HepG2 (cell line): ENCODE results near the gene NFATC2. TPM values are rescaled to one million over a fixed set of nuclear protein-coding genes. Genes with fewer than 3 reads are reported as not detected.

Experiments used
- ATAC-seq: fragments of 200-7000 bp; cut with Tn5 transposase; 3 replicates; pipeline ENCODE4 v1.9.1; 2020; ENCODE audit warnings: mild to moderate bottlenecking, moderate library complexity
- BruUV-seq: library from RNA; stranded (reverse); fragments of 400-500 nt; replicated peaks from 2 replicates; lab custom pipeline; 2021; lab: Mats Ljungman, UMichigan
- CTCF ChIA-PET: fragments of 300-600 bp; formaldehyde crosslinking; extraction: SDS; loops from one replicate; lab custom pipeline; 2021; ENCODE audit warnings: low total read pairs, inconsistent platforms, low intra/inter-chr PET ratio; lab: Yijun Ruan, JAX
- POLR2A ChIA-PET: fragments of 350-600 bp; sonication (Branson Sonifier 250); formaldehyde crosslinking; loops from one replicate; lab custom pipeline; 2020; ENCODE audit warnings: antibody characterized with exemption, inconsistent platforms; lab: Yijun Ruan, JAX
- DNase-seq: peaks from one replicate; pipeline ENCODE4 v3.0.0-alpha.2; 2015; ENCODE audit warnings: low spot score
- FAIRE-seq: peaks from 3 replicates; lab custom pipeline; 2011; peaks lifted over from hg19 to GRCh38; lab: Jason Lieb, UNC
- H2AFZ ChIP-seq: one replicate; pipeline ENCODE4 v1.6.1; 2011; ENCODE audit warnings: low read length, inconsistent platforms
- H3K27ac ChIP-seq: fragments of 300-600 bp; 3 replicates; pipeline ENCODE4 v1.8.0; 2011; ENCODE audit warnings: mixed run types, mild to moderate bottlenecking, mixed read lengths, low read length, inconsistent platforms; ENCODE audit not compliant: insufficient read depth; ENCODE audit errors: extremely low read length
- H3K27me3 ChIP-seq, 2 experiments: fragments of 200-600 bp in 1 of 2; 2 replicates in 1 of 2; 3 replicates in 1 of 2; pipeline versions ENCODE4 v1.6.0 to v1.8.0; 2011; ENCODE audit warnings: low read length in 2 of 2, mild to moderate bottlenecking in 2 of 2, moderate library complexity in 2 of 2, inconsistent platforms in 1 of 2; ENCODE audit not compliant: insufficient read depth in 2 of 2, control insufficient read depth in 1 of 2
- H3K36me3 ChIP-seq, 2 experiments: fragments of 200-600 bp in 1 of 2; replicated peaks in 1 of 2; 2 replicates in 1 of 2; 3 replicates in 1 of 2; pipeline versions ENCODE4 v1.5.1 to v1.8.0; 2011; ENCODE audit warnings: low read length in 2 of 2, inconsistent platforms in 1 of 2; ENCODE audit not compliant: insufficient read depth in 2 of 2, control insufficient read depth in 1 of 2
- H3K4me1 ChIP-seq: 2 replicates; pipeline ENCODE4 v1.5.1; 2012; ENCODE audit warnings: low read length, inconsistent platforms; ENCODE audit not compliant: insufficient read depth
- H3K4me2 ChIP-seq: 2 replicates; pipeline ENCODE4 v1.6.0; 2011; ENCODE audit warnings: low read depth, low read length, inconsistent platforms
- H3K4me3 ChIP-seq, 3 experiments: fragments of 200-600 bp in 1 of 3; sonication (generic), shearing (Covaris generic) in 1 of 3; replicated peaks in 1 of 3; 2 replicates each; pipeline ENCODE4 v1.5.1; 2011 to 2016; ENCODE audit warnings: low read length in 3 of 3, inconsistent platforms in 2 of 3, low read depth in 2 of 3, mild to moderate bottlenecking in 2 of 3, control low read depth in 1 of 3, mixed read lengths in 1 of 3; ENCODE audit not compliant: insufficient read depth in 1 of 3
- H3K79me2 ChIP-seq: one replicate; pipeline ENCODE4 v1.6.1; 2011; ENCODE audit warnings: low read length, inconsistent platforms; ENCODE audit not compliant: insufficient read depth
- H3K9ac ChIP-seq: 2 replicates; pipeline ENCODE4 v1.6.0; 2011; ENCODE audit warnings: mild to moderate bottlenecking, low read depth, low read length, inconsistent platforms; ENCODE audit not compliant: insufficient read depth
- H3K9me3 ChIP-seq: 2 replicates; pipeline ENCODE4 v1.5.1; 2012; ENCODE audit warnings: mild to moderate bottlenecking, low read length
- H4K20me1 ChIP-seq: 2 replicates; pipeline ENCODE4 v1.6.0; 2011; ENCODE audit warnings: inconsistent platforms, mild to moderate bottlenecking, low read length, moderate library complexity; ENCODE audit not compliant: insufficient read depth
- CREM ChIP-seq, 2 experiments: sonication (generic) in 1 of 2; formaldehyde crosslinking in 1 of 2; IDR thresholded peaks; 2 replicates each; pipeline versions ENCODE4 v1.4.0 to v1.6.1; 2016 to 2020; ENCODE audit warnings: antibody characterized with exemption in 1 of 2, mild to moderate bottlenecking in 1 of 2, missing genetic modification reagents in 1 of 2
- ISL2 ChIP-seq: sonication (generic); formaldehyde crosslinking; IDR thresholded peaks from 2 replicates; pipeline ENCODE4 v1.5.0; 2020; ENCODE audit warnings: missing genetic modification reagents
- NCOR1 ChIP-seq: fragments of 200-600 bp; sonication (generic); IDR thresholded peaks from 2 replicates; pipeline ENCODE4 v1.7.0; 2017; ENCODE audit warnings: antibody characterized with exemption, low read length, borderline replicate concordance
- NR2F6 ChIP-seq, 2 experiments: IDR thresholded peaks; 2 replicates each; pipeline ENCODE4 v1.6.1; 2016; ENCODE audit warnings: antibody characterized with exemption in 1 of 2, mild to moderate bottlenecking in 1 of 2
- TBX3 ChIP-seq: fragments of 450-650 bp; IDR thresholded peaks from 2 replicates; pipeline ENCODE4 v1.6.1; 2017; ENCODE audit warnings: antibody characterized with exemption, mild to moderate bottlenecking, inconsistent platforms, borderline replicate concordance
- ZNF263 ChIP-seq: sonication (generic); formaldehyde crosslinking; IDR thresholded peaks from 2 replicates; pipeline ENCODE4 v1.4.0; 2020; ENCODE audit warnings: missing genetic modification reagents
- ZNF331 ChIP-seq: sonication (generic); formaldehyde crosslinking; IDR thresholded peaks from 2 replicates; pipeline ENCODE4 v1.4.0; 2020; ENCODE audit warnings: missing genetic modification reagents
- ZNF337 ChIP-seq: sonication (generic); formaldehyde crosslinking; IDR thresholded peaks from 2 replicates; pipeline ENCODE4 v1.5.1; 2020; ENCODE audit warnings: missing genetic modification reagents, low read depth, mild to moderate bottlenecking, borderline replicate concordance
- ZNF737 ChIP-seq: sonication (generic); formaldehyde crosslinking; IDR thresholded peaks from 2 replicates; pipeline ENCODE4 v1.5.0; 2020; ENCODE audit warnings: missing genetic modification reagents, mild to moderate bottlenecking, borderline replicate concordance
- WGBS: methylation state at CpG from one replicate; pipeline ENCODE4 v1.1.6; 2017; ENCODE audit warnings: low lambda C conversion rate; 5-methylcytosine and 5-hydroxymethylcytosine counted together
- in situ Hi-C: cut with HindIII; loops from 2 replicates; pipeline ENCODE4 v1.10.0; 2017; ENCODE audit warnings: low pct_unique_long_range_greater_than_20kb; ENCODE audit not compliant: extremely low pct_ligation_motif_present
- intact Hi-C: fragments of 100-400 bp; cut with micrococcal nuclease; formaldehyde crosslinking; loops from one replicate; pipeline ENCODE4 v1.10.0; 2022; ENCODE audit not compliant: unreplicated experiment
- polyA plus RNA-seq, 8 experiments: library from polyadenylated mRNA; depleted of rRNA in 3 of 8; stranded (reverse) in 7 of 8; unstranded in 1 of 8; fragments of >200 nt; fragmentation: Illumina TruSeq in 4 of 8; extraction: Trizol in 4 of 8; gene quantifications; 2 replicates each; pipeline versions ENCODE4 v1.2.1 to v1.2.3, GENCODE V29; 2011 to 2016; ENCODE audit warnings: low read depth in 4 of 8, missing spikeins in 1 of 8, mixed read lengths in 1 of 8; ENCODE audit not compliant: insufficient read depth in 1 of 8
- total RNA-seq, 5 experiments: library from RNA; depleted of rRNA; stranded (reverse); fragments of >200 nt; fragmentation: Illumina TruSeq; extraction: Trizol; gene quantifications; 2 replicates each; pipeline ENCODE4 v1.2.3, GENCODE V29; 2016; ENCODE audit warnings: low read depth in 1 of 5
- TF ChIP-seq, protein P1 (sequence below): sonication (generic); formaldehyde crosslinking; IDR thresholded peaks from 2 replicates; pipeline ENCODE4 v1.4.0; 2020; ENCODE audit warnings: missing genetic modification reagents

The NFATC2 gene
- total and polyA plus RNA-seq, 2 of the 13 experiments (the other 11 are each of a cell fraction or from before 2014, with no cell fraction given) = 1.9 to 3.3 TPM

- in situ Hi-C loops = no loop called here
- Histone ChIP-seq H3K27me3 (no peaks in the 10 kb centered on the region), H3K36me3 (peaks cover 0 to 3% of the 10 kb centered on the region in 2 experiments; a peak in 1 of 5 replicates), H4K20me1 (no peaks in the 10 kb centered on the region), H2AFZ (no peak overlapping the region), H3K27ac (no peak overlapping the region), H3K4me3 (no peak overlapping the region), H3K4me1 (no peaks in the 10 kb centered on the region), H3K9ac (no peak overlapping the region), H3K4me2 (no peak overlapping the region), H3K9me3 (no peaks in the 10 kb centered on the region)
- no peak for DNase-seq
- POLR2A ChIA-PET = no interaction called here
- CTCF ChIA-PET = no interaction called here
- BruUV-seq = no TSS peak
- intact Hi-C loops = loop anchor here (5.0 kb wide), 1 partner anchor 470 kb away; no protein-coding TSS in a partner anchor
- no peak for FAIRE-seq
- no peak for ATAC-seq
- TF ChIP-seq NR2F6 (IDR thresholded peaks at IDR 0.05) = no peak
- no peak for TF ChIP-seq NR2F6 (CRISPR knock-in tag; IDR thresholded peaks at IDR 0.05)
- no peak for TF ChIP-seq ZNF331 (CRISPR knock-in tag)
- no peak for TF ChIP-seq ZNF737 (CRISPR knock-in tag)
- no peak for TF ChIP-seq CREM (IDR thresholded peaks at IDR 0.05)
- TF ChIP-seq CREM (CRISPR knock-in tag; IDR thresholded peaks at IDR 0.05) = no peak
- TF ChIP-seq ISL2 (CRISPR knock-in tag) = no peak
- TF ChIP-seq ZNF337 (CRISPR knock-in tag) = no peak
- no peak for TF ChIP-seq ZNF263
- no peak for TF ChIP-seq TBX3
- TF ChIP-seq NCOR1 = no peak
- TF ChIP-seq, protein P1, sequence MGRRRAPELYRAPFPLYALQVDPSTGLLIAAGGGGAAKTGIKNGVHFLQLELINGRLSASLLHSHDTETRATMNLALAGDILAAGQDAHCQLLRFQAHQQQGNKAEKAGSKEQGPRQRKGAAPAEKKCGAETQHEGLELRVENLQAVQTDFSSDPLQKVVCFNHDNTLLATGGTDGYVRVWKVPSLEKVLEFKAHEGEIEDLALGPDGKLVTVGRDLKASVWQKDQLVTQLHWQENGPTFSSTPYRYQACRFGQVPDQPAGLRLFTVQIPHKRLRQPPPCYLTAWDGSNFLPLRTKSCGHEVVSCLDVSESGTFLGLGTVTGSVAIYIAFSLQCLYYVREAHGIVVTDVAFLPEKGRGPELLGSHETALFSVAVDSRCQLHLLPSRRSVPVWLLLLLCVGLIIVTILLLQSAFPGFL = no peak
- TF ChIP-seq, all 625 proteins: peak for 0
- H3K79me2 ChIP-seq = no peaks in the 10 kb centered on the region
- WGBS = 92% methylated on average over 47 of the region's 47 CpGs
These were observed 50.1 kb downstream of the NFATC2 start for GRCh38 chr20:51492167-51493092.
